ENCODE measurements around the gene SPTLC2.
A peak's percentile ranks its signal among the peaks of the same experiment; 100 is the strongest.

The SPTLC2 gene

GRCh38 chr14:77509366-77509765 lies 107.1 kb downstream of the SPTLC2 start:
- Histone ChIP-seq H3K27ac (ENCODE audit: insufficient read depth, low read depth, low read length, poor library complexity, severe bottlenecking) (no peak overlapping the region), H3K4me1 (ENCODE audit: control insufficient read depth, insufficient read depth, low read length) (no peaks in the 10 kb centered on the region)

GRCh38 chr14:77508876-77509275 lies 107.6 kb downstream of the SPTLC2 start:
- Histone ChIP-seq H3K9me3 (ENCODE audit: control insufficient read depth, low read length) (no peaks in the 10 kb centered on the region), H3K4me1 (ENCODE audit: control insufficient read depth, insufficient read depth, low read length) (no peaks in the 10 kb centered on the region), H3K27ac (ENCODE audit: insufficient read depth, low read depth, low read length, poor library complexity, severe bottlenecking) (no peak overlapping the region), H3K4me3 (ENCODE audit: insufficient read depth, low read depth, low read length) (no peak overlapping the region), H3K27me3 (ENCODE audit: control insufficient read depth, insufficient read depth, low read length, poor library complexity, severe bottlenecking) (no peaks in the 10 kb centered on the region), H3K36me3 (ENCODE audit: control insufficient read depth, insufficient read depth, low read length) (no peaks in the 10 kb centered on the region)
- WGBS, 2 experiments: 92 to 99% methylated on average over 3 of the region's 3 CpGs

More at GRCh38 chr14:77509366-77509765, 107.1 kb downstream of the SPTLC2 start:
- Histone ChIP-seq H3K27me3 (ENCODE audit: control insufficient read depth, insufficient read depth, low read length, poor library complexity, severe bottlenecking) (no peaks in the 10 kb centered on the region), H3K9me3 (ENCODE audit: control insufficient read depth, low read length) (no peaks in the 10 kb centered on the region), H3K4me3 (ENCODE audit: insufficient read depth, low read depth, low read length) (no peak overlapping the region), H3K36me3 (ENCODE audit: control insufficient read depth, insufficient read depth, low read length) (no peaks in the 10 kb centered on the region)
- WGBS, 2 experiments: 70 to 84% methylated on average over 3 of the region's 4 CpGs

GRCh38 chr14:77508249-77508648 lies 108.2 kb downstream of the SPTLC2 start:
- Histone ChIP-seq H3K4me1 (ENCODE audit: control insufficient read depth, insufficient read depth, low read length) (no peaks in the 10 kb centered on the region), H3K27me3 (ENCODE audit: control insufficient read depth, insufficient read depth, low read length, poor library complexity, severe bottlenecking) (no peaks in the 10 kb centered on the region), H3K9me3 (ENCODE audit: control insufficient read depth, low read length) (peaks cover under 1% of the 10 kb centered on the region), H3K36me3 (ENCODE audit: control insufficient read depth, insufficient read depth, low read length) (no peaks in the 10 kb centered on the region), H3K27ac (ENCODE audit: insufficient read depth, low read depth, low read length, poor library complexity, severe bottlenecking) (no peak overlapping the region), H3K4me3 (ENCODE audit: insufficient read depth, low read depth, low read length) (no peak overlapping the region)
- 97 to 99% methylated on average over 4 of the region's 4 CpGs for WGBS, 2 experiments

- Histone ChIP-seq H3K27me3 (ENCODE audit: control insufficient read depth, insufficient read depth, low read length, poor library complexity, severe bottlenecking) (no peaks in the 10 kb centered on the region), H3K27ac (ENCODE audit: insufficient read depth, low read depth, low read length, poor library complexity, severe bottlenecking) (no peak overlapping the region), H3K36me3 (ENCODE audit: control insufficient read depth, insufficient read depth, low read length) (no peaks in the 10 kb centered on the region), H3K9me3 (ENCODE audit: control insufficient read depth, low read length) (peaks cover 2% of the 10 kb centered on the region), H3K4me1 (ENCODE audit: control insufficient read depth, insufficient read depth, low read length) (no peaks in the 10 kb centered on the region), H3K4me3 (ENCODE audit: insufficient read depth, low read depth, low read length) (no peak overlapping the region)
- 87 to 95% methylated on average over 3 of the region's 3 CpGs for WGBS, 2 experiments
These were observed 108.7 kb downstream of the SPTLC2 start for GRCh38 chr14:77507762-77508161.

GRCh38 chr14:77505031-77505430 lies 111.4 kb downstream of the SPTLC2 start:
- 83 to 85% methylated on average over 4 of the region's 4 CpGs for WGBS, 2 experiments
- H3K27ac ChIP-seq (ENCODE audit: insufficient read depth, low read depth, low read length, poor library complexity, severe bottlenecking): no peak overlapping the region
- no peaks in the 10 kb centered on the region for H3K36me3 ChIP-seq (ENCODE audit: control insufficient read depth, insufficient read depth, low read length)
- H3K4me1 ChIP-seq (ENCODE audit: control insufficient read depth, insufficient read depth, low read length): no peaks in the 10 kb centered on the region
- H3K9me3 ChIP-seq (ENCODE audit: control insufficient read depth, low read length): peaks cover 2% of the 10 kb centered on the region
- H3K4me3 ChIP-seq (ENCODE audit: insufficient read depth, low read depth, low read length): no peak overlapping the region
- peaks cover 9% of the 10 kb centered on the region for H3K27me3 ChIP-seq (ENCODE audit: control insufficient read depth, insufficient read depth, low read length, poor library complexity, severe bottlenecking)

GRCh38 chr14:77503138-77503537 lies 113.3 kb downstream of the SPTLC2 start:
- Histone ChIP-seq H3K4me1 (ENCODE audit: control insufficient read depth, insufficient read depth, low read length) (peaks cover 3% of the 10 kb centered on the region), H3K27ac (ENCODE audit: insufficient read depth, low read depth, low read length, poor library complexity, severe bottlenecking) (no peak overlapping the region), H3K4me3 (ENCODE audit: insufficient read depth, low read depth, low read length) (no peak overlapping the region), H3K9me3 (ENCODE audit: control insufficient read depth, low read length) (peaks cover 2% of the 10 kb centered on the region), H3K27me3 (ENCODE audit: control insufficient read depth, insufficient read depth, low read length, poor library complexity, severe bottlenecking) (peaks cover 28% of the 10 kb centered on the region), H3K36me3 (ENCODE audit: control insufficient read depth, insufficient read depth, low read length) (no peaks in the 10 kb centered on the region)
- WGBS, 2 experiments: 91 to 99% methylated on average over 5 of the region's 5 CpGs

- H3K27me3 ChIP-seq (ENCODE audit: control insufficient read depth, insufficient read depth, low read length, poor library complexity, severe bottlenecking): peaks cover 37% of the 10 kb centered on the region
These were observed 114.2 kb downstream of the SPTLC2 start for GRCh38 chr14:77502109-77502782.

GRCh38 chr14:77498984-77499527 lies 117.4 kb downstream of the SPTLC2 start:
- Histone ChIP-seq H3K36me3 (ENCODE audit: control insufficient read depth, insufficient read depth, low read length) (no peaks in the 10 kb centered on the region), H3K4me1 (ENCODE audit: control insufficient read depth, insufficient read depth, low read length) (peaks cover 4% of the 10 kb centered on the region), H3K27ac (ENCODE audit: insufficient read depth, low read depth, low read length, poor library complexity, severe bottlenecking) (no peak overlapping the region), H3K27me3 (ENCODE audit: control insufficient read depth, insufficient read depth, low read length, poor library complexity, severe bottlenecking) (peaks cover 43% of the 10 kb centered on the region), H3K4me3 (ENCODE audit: insufficient read depth, low read depth, low read length) (peak overlapping the region; percentile 51), H3K9me3 (ENCODE audit: control insufficient read depth, low read length) (peaks cover 2% of the 10 kb centered on the region)
- 7 to 8% methylated on average over 53 of the region's 53 CpGs for WGBS, 2 experiments

More at GRCh38 chr14:77502109-77502782, 114.2 kb downstream of the SPTLC2 start:
- Histone ChIP-seq H3K4me1 (ENCODE audit: control insufficient read depth, insufficient read depth, low read length) (peaks cover 4% of the 10 kb centered on the region), H3K27ac (ENCODE audit: insufficient read depth, low read depth, low read length, poor library complexity, severe bottlenecking) (no peak overlapping the region), H3K9me3 (ENCODE audit: control insufficient read depth, low read length) (peaks cover 2% of the 10 kb centered on the region), H3K4me3 (ENCODE audit: insufficient read depth, low read depth, low read length) (no peak overlapping the region), H3K36me3 (ENCODE audit: control insufficient read depth, insufficient read depth, low read length) (no peaks in the 10 kb centered on the region)
- WGBS, 2 experiments: 85 to 92% methylated on average over 10 to 11 of the region's 11 CpGs

- peaks cover 43% of the 10 kb centered on the region for H3K27me3 ChIP-seq (ENCODE audit: control insufficient read depth, insufficient read depth, low read length, poor library complexity, severe bottlenecking)
- peaks cover 4% of the 10 kb centered on the region for H3K4me1 ChIP-seq (ENCODE audit: control insufficient read depth, insufficient read depth, low read length)
- 2 to 3% methylated on average over 104 of the region's 104 CpGs for WGBS, 2 experiments
- H3K9me3 ChIP-seq (ENCODE audit: control insufficient read depth, low read length): peaks cover 2% of the 10 kb centered on the region
- H3K4me3 ChIP-seq (ENCODE audit: insufficient read depth, low read depth, low read length): peak within 1 kb of the TSS; percentile 51
- H3K27ac ChIP-seq (ENCODE audit: insufficient read depth, low read depth, low read length, poor library complexity, severe bottlenecking): no peak within 1 kb of the TSS
- H3K36me3 ChIP-seq (ENCODE audit: control insufficient read depth, insufficient read depth, low read length): no peaks in the 10 kb centered on the region
These were observed 118.1 kb downstream of the SPTLC2 start, which contains the start of gene ISM2 for GRCh38 chr14:77498120-77498979. Gene ISM2 (minus strand): TSS chr14:77498816. CDS start chr14:77498793, 23 bp downstream.

- peaks cover 4% of the 10 kb centered on the region for H3K4me1 ChIP-seq (ENCODE audit: control insufficient read depth, insufficient read depth, low read length)
- 91 to 96% methylated on average over 7 of the region's 7 CpGs for WGBS, 2 experiments
- H3K27me3 ChIP-seq (ENCODE audit: control insufficient read depth, insufficient read depth, low read length, poor library complexity, severe bottlenecking): peaks cover 37% of the 10 kb centered on the region
- no peak overlapping the region for H3K4me3 ChIP-seq (ENCODE audit: insufficient read depth, low read depth, low read length)
- no peaks in the 10 kb centered on the region for H3K36me3 ChIP-seq (ENCODE audit: control insufficient read depth, insufficient read depth, low read length)
- H3K27ac ChIP-seq (ENCODE audit: insufficient read depth, low read depth, low read length, poor library complexity, severe bottlenecking): no peak overlapping the region
- H3K9me3 ChIP-seq (ENCODE audit: control insufficient read depth, low read length): no peaks in the 10 kb centered on the region
These were observed 121.1 kb downstream of the SPTLC2 start for GRCh38 chr14:77495334-77495733.

Data from ectodermal cell (in vitro differentiated cells).